Stimulated activated CD8-positive, alpha-beta memory T cell treated with anti-CD3 and anti-CD28 coated beads, Interleukin-15, amount 100 ng/mL, for 48 hours (primary cell): ENCODE measurements around the gene NAPA.

ENCODE experiments used
- DNase-seq, 2 donors: peaks; one replicate each; pipeline ENCODE4 v3.0.0-alpha.2; 2020; ENCODE audit warnings: low read depth in 2 of 2

The NAPA gene

GRCh38 chr19:47521473-47522180, 6.8 kb upstream of the NAPA start:
- no peak for DNase-seq

DNA sequence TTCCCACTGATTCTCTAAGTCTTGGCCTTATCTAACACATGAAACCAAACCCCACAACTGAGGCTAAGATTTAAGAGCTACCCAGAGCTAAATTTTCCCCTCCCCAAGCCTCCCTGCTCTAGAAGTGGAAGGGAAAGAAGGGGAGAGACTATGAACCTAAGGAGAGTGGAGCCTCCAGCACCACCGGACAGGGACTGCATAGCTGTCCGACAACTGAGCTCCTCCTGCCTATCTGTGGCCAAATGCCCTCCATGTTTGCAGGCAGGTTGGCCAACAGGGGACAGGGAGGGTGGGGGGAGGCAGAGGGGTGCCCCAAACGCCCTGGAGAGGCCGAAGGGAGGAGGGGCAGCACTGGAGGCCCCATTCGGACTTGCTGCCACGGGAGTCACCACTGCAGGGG, 6.0 kb upstream of the NAPA start:
- no peak for DNase-seq

DNA sequence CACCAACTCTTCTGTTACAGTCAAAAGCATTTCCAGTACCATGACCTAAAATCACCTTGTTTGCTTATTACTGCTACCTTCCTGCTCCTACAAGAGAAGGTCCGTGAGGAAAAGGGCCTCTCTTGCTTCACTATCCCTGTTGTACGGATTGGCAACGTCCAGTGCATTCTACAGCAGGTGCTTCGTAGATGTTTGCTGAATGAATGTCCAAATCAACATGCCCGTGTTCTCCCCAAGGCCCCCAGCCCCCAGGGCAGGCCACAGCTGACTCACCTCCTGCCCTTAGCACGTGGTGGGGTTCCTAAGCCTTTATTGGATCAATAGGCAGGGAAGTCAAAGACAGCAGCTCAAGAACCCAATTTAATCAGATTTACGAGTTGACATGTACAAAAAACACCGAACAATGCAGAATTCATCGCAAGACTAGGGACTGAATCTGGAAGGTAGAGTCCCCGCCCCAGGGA, 5.5 kb upstream of the NAPA start:
- no peak for DNase-seq

DNA sequence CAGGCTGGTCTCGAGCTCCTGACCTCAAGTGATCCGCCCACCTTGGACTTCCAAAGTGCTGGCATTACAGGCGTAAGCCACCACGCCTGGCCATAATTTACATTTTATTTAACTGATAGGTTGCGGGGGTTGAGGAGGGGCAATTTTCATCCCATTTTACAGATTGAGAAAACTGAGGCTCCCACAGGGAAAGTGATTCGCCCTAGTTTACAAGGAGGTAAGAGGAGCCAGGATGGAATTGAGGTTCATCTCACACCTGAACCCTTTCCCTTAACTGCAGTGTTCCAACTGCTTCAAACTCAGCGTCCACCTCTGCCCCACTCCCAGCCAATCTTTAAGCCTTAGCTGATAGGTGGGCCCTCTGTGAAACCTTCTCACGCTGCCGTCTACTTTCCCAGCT, 4.0 kb upstream of the NAPA start:
- DNase-seq, result no peak

DNA sequence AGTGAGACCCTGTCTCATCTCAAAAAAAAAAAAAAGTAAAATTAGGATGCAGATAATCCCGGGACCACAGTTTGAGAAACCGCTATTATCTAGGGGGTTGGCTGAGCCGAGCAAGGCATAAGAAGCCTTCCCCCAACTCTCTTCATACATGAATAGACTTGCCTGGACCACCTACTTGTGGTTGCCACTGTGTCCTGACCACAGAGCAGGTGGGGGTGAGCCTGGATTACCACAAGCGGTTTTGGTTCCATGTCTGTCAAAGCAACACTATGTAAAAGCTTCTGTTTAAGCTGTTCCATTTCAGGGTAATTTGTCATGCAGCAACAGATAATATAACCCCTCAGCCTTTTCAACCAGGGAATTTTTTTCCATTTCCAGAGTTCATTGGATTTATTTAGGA, 3.3 kb upstream of the NAPA start:
- DNase-seq, result peak; percentile 67 to 75

GRCh38 chr19:47514151-47514868, 553 bp downstream of the NAPA start:
- peak in 1 of 2 donors; percentile 5 for DNase-seq

DNA sequence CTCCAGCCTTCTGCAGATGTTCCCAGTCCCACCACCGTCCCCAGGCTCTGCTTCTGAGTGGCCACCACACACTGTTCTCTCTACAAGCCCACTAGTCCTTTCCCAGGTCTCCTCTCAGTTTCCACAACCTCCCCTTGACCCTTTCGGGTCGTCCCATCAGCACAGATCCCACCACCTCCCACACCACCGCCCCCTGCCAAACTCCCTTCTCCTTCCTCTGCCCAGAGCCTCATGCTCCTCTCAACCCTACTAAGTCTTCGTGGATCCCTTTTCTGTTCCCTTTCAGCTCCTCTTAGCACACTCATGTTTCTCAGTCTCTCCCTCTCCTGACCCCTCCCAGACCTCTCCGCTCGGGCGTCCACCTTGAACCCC, 1.9 kb downstream of the NAPA start:
- DNase-seq, result no peak

DNA sequence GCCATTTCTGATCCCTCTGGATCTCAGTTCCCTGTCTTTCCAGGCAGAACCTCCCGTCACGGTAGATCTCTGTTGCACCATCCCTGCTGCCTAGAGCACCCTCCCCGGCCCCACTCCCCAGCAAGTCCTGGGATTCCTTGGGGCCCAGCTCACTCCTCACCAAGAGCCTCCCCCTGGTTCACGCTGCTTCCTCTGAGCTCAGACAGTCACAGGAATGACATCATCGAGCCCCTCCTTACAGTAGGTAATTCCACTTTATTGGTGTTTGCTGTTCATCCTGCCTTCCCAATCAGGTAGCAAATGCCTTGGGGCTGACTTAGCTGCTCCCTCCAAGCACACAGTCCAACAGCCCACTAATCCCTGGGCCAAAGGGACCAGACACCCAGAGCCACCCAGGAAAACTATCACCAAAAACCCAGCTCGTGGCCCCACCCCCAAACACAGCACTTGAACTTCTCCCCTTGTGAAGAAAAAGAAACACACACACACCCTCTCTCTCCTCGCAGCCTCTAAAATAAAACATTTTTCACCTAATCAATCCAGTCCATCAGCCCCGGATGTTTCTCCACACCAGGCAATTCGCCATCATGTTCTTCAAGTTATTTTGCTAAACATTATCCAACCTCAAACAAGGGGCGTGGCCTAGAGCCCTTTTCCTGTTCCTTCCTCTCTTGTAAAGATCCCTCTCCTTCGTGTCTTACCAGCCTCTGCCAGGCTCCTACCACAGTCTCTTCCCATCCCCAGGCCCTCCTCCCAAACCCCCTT, 2.5 kb downstream of the NAPA start:
- DNase-seq, result no peak

GRCh38 chr19:47511681-47512080, 3.2 kb downstream of the NAPA start:
- no peak for DNase-seq

- no peak for DNase-seq
Measured at GRCh38 chr19:47511128-47511517, 3.7 kb downstream of the NAPA start.

DNA sequence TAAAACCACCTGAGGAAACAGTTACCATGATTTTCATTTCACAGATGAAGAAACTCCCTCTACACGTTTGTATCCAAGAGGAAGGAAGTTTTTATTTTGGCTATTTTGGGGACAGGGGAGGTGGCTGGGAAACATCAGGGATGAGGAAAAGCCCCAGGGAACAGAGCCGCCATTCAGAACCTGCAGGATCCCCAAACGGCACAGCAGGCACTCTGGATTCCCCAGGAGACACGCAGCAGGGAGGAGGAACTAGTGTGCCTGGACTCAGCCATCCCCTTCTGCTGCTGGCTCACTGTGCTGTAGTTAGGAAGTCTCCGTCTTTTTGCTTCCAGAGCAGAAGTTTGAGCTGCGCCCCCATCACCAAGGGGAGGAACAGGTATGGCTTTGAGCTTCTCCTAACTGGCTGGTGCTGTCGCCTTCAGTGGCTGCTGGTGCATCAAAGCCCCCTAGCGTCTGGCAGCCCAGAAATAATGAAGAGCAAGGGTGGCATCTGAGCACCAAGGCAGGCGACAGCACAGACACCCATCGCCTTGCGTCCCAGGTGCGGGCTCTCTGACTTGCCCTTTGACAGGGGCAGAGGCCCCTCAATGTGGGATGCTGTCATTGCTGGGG, 4.2 kb downstream of the NAPA start:
- DNase-seq, result no peak

- no peak for DNase-seq
Measured at GRCh38 chr19:47509973-47510372, 4.9 kb downstream of the NAPA start.

GRCh38 chr19:47509170-47509847, 5.6 kb downstream of the NAPA start:
- no peak for DNase-seq

- no peak for DNase-seq
Measured at GRCh38 chr19:47508721-47509120, 6.1 kb downstream of the NAPA start.

GRCh38 chr19:47507924-47508553, 6.8 kb downstream of the NAPA start:
- DNase-seq, result no peak

- DNase-seq, result no peak
Measured at GRCh38 chr19:47507012-47507411, 7.9 kb downstream of the NAPA start.

- no peak for DNase-seq
Measured at GRCh38 chr19:47506459-47506858, 8.4 kb downstream of the NAPA start.

DNA sequence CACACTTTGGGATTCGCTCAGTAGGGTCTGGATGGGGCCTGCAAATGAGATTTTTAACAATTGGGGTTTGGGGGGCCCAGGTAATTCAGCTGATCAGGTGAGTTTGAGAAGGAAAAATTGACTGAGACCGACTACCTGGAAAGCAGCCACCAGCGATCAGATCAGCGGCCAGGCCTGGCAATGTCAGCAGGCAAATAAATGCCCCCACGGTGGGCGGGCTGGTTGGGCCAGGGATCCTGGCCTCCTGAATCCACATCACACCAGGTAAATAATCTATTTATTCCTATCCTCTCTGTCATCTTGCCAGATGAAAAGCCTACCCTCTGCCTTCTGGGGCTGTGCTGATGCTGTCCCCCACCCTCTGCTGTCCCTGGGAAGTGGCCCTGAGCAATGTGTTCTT, 9.4 kb downstream of the NAPA start:
- no peak for DNase-seq

- DNase-seq, result no peak
Measured at GRCh38 chr19:47503826-47504150, 11.1 kb downstream of the NAPA start.

- DNase-seq, result no peak
Measured at GRCh38 chr19:47503130-47503825, 11.6 kb downstream of the NAPA start.
